ENCODE measurements around the gene SP9. TPM values are rescaled to one million over a fixed set of nuclear protein-coding genes. Genes with fewer than 3 reads are reported as not detected.

Gene SP9
- total RNA-seq, 1 experiment from 2014 or later, result not detected

DNA sequence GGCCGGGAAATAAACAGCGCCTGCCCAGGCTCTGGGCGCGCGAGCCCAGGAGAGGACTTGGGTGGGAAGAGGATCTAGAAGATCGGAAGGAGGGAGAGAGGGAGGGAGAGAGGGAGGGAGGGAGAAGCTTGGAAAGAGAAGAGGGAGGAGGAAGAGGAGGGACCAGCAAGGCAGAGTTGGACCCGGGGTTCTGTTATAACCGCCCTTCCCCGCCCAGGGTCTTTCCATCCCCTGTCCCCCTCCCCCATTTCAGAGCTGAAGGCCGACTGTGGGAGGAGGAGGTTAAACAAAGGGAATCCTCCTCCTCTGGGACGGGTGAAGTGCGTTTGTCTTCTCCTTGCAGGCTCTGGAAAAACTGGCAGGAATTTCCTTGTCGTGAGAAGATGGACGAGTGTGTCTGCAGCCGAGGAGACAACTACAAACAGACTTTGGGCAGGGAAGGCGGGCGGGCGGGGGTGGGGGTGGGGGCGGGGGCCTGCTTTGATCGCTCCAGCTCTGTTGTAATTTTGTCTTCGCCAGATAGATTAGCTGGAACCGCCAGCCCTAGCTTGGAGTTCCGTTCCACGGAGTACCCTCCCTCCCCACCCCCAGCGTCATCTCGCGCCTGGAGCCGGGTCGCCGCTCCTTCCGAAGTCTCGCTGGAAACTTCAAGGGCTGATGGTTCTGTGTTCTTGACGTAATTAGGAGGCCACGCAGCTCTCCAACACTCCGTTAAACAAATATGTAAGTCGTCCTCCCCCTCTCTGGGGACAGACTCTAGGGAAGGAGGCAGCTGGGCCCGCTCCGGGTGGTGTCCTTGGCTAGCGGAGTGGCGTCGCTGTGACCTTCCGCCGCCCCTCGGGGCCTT lies 6.4 kb upstream of the SP9 start:
- in situ Hi-C loops (cut with HindIII; ENCODE audit: low pct_unique_long_range_greater_than_20kb, low sequenced_read_pairs) (no loop called here), intact Hi-C loops (cut with micrococcal nuclease; ENCODE audit: unreplicated experiment) (no loop called here)
- Histone ChIP-seq H3K27ac (ENCODE audit: low read length) (no peak overlapping the region), H3K27me3 (ENCODE audit: control insufficient read depth, insufficient read depth, low read length) (no peaks in the 10 kb centered on the region), H3K4me3 (ENCODE audit: low read depth in 2 of 2, low read length in 2 of 2) (peak overlapping the region in 1 of 2 experiments; percentile 33; a peak in 2 of 4 replicates), H3K36me3 (ENCODE audit: control insufficient read depth, insufficient read depth, low read length) (no peaks in the 10 kb centered on the region), H3K4me1 (ENCODE audit: control insufficient read depth, insufficient read depth, low read length) (peaks cover 8% of the 10 kb centered on the region), H3K9me3 (ENCODE audit: control insufficient read depth, insufficient read depth, low read depth, low read length) (no peaks in the 10 kb centered on the region)
- ChIA-PET CTCF (interaction anchor here (1.1 kb wide), 1 partner anchor 13 kb away, joined by 3 read pairs; no protein-coding TSS in a partner anchor), POLR2A (no interaction called here)
- DNase-seq (ENCODE audit: low read depth, low spot score), result no peak
- no TSS peak for BruUV-seq (replicated peaks)
- no peak for ATAC-seq
- TF ChIP-seq, protein P1, sequence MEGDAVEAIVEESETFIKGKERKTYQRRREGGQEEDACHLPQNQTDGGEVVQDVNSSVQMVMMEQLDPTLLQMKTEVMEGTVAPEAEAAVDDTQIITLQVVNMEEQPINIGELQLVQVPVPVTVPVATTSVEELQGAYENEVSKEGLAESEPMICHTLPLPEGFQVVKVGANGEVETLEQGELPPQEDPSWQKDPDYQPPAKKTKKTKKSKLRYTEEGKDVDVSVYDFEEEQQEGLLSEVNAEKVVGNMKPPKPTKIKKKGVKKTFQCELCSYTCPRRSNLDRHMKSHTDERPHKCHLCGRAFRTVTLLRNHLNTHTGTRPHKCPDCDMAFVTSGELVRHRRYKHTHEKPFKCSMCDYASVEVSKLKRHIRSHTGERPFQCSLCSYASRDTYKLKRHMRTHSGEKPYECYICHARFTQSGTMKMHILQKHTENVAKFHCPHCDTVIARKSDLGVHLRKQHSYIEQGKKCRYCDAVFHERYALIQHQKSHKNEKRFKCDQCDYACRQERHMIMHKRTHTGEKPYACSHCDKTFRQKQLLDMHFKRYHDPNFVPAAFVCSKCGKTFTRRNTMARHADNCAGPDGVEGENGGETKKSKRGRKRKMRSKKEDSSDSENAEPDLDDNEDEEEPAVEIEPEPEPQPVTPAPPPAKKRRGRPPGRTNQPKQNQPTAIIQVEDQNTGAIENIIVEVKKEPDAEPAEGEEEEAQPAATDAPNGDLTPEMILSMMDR (IDR thresholded peaks at IDR 0.05), result no peak
- no peak for TF ChIP-seq POLR2AphosphoS5 (IDR thresholded peaks at IDR 0.05; ENCODE audit: low read depth, low read length)
- no peak for TF ChIP-seq TCF7L2 (IDR thresholded peaks at IDR 0.05; ENCODE audit: low read depth, low read length)
- TF ChIP-seq, protein P2, sequence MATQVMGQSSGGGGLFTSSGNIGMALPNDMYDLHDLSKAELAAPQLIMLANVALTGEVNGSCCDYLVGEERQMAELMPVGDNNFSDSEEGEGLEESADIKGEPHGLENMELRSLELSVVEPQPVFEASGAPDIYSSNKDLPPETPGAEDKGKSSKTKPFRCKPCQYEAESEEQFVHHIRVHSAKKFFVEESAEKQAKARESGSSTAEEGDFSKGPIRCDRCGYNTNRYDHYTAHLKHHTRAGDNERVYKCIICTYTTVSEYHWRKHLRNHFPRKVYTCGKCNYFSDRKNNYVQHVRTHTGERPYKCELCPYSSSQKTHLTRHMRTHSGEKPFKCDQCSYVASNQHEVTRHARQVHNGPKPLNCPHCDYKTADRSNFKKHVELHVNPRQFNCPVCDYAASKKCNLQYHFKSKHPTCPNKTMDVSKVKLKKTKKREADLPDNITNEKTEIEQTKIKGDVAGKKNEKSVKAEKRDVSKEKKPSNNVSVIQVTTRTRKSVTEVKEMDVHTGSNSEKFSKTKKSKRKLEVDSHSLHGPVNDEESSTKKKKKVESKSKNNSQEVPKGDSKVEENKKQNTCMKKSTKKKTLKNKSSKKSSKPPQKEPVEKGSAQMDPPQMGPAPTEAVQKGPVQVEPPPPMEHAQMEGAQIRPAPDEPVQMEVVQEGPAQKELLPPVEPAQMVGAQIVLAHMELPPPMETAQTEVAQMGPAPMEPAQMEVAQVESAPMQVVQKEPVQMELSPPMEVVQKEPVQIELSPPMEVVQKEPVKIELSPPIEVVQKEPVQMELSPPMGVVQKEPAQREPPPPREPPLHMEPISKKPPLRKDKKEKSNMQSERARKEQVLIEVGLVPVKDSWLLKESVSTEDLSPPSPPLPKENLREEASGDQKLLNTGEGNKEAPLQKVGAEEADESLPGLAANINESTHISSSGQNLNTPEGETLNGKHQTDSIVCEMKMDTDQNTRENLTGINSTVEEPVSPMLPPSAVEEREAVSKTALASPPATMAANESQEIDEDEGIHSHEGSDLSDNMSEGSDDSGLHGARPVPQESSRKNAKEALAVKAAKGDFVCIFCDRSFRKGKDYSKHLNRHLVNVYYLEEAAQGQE (IDR thresholded peaks at IDR 0.05; ENCODE audit: insufficient read depth in 1 of 2, low read depth in 2 of 2, low read length in 1 of 2), result no peak
- no peak for TF ChIP-seq SIN3A (IDR thresholded peaks at IDR 0.05; ENCODE audit: borderline replicate concordance, insufficient read depth, low read depth, low read length)

DNA sequence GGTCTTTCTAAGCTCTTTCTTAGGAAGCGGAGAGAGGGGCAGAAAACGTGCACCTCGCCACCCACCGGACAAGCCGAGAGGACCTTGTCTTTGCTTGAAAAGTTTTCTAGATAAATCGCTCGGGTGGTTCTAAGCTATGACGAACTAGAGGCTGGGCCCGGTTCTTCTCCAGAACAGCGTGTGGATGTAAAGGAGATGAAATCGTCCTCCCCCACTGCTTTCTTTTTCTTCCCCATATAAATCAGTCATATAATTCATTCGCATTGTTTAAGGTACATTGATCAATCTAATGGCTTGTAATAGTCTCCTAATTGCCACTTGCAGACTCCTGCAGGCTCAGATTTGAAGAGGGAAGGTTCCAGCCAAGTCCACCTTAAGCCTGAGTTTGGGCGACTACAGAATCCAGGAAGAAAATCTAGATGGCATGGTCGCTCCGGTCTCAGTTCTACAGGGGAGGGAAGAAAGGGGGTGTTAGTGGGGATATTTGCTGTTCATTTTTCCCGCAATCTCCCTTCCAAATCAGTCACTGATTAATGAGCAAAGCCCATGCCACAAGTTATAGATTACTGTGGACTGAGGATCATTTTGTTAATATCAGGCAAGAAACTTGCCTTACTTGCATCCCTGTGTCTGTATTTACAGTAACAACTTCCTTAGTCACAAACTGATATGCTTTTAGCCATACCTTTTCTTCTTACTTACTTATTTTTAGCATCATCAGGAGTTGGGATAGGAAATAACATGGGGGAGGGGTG lies 5.6 kb upstream of the SP9 start:
- TF ChIP-seq, protein P1 (IDR thresholded peaks at IDR 0.05), result no peak
- TF ChIP-seq SIN3A (IDR thresholded peaks at IDR 0.05; ENCODE audit: borderline replicate concordance, insufficient read depth, low read depth, low read length), result no peak
- TF ChIP-seq, protein P2 (IDR thresholded peaks at IDR 0.05; ENCODE audit: insufficient read depth in 1 of 2, low read depth in 2 of 2, low read length in 1 of 2), result no peak
- no peak for TF ChIP-seq POLR2AphosphoS5 (IDR thresholded peaks at IDR 0.05; ENCODE audit: low read depth, low read length)
- TF ChIP-seq TCF7L2 (IDR thresholded peaks at IDR 0.05; ENCODE audit: low read depth, low read length), result no peak
- no TSS peak for BruUV-seq (replicated peaks)

More for the DNA sequence above, 5.6 kb upstream of the SP9 start:
- ChIA-PET POLR2A (no interaction called here), CTCF (interaction anchor here (1.1 kb wide), 1 partner anchor 12 kb away, joined by 3 read pairs; no protein-coding TSS in a partner anchor)
- intact Hi-C loops (cut with micrococcal nuclease; ENCODE audit: unreplicated experiment) (no loop called here), in situ Hi-C loops (cut with HindIII; ENCODE audit: low pct_unique_long_range_greater_than_20kb, low sequenced_read_pairs) (no loop called here)
- no peak for DNase-seq (ENCODE audit: low read depth, low spot score)
- Histone ChIP-seq H3K4me1 (ENCODE audit: control insufficient read depth, insufficient read depth, low read length) (peaks cover 15% of the 10 kb centered on the region), H3K4me3 (ENCODE audit: low read depth in 2 of 2, low read length in 2 of 2) (peak overlapping the region in 1 of 2 experiments; percentile 31; a peak in 2 of 4 replicates), H3K36me3 (ENCODE audit: control insufficient read depth, insufficient read depth, low read length) (no peaks in the 10 kb centered on the region), H3K27ac (ENCODE audit: low read length) (no peak overlapping the region), H3K9me3 (ENCODE audit: control insufficient read depth, insufficient read depth, low read depth, low read length) (no peaks in the 10 kb centered on the region), H3K27me3 (ENCODE audit: control insufficient read depth, insufficient read depth, low read length) (no peaks in the 10 kb centered on the region)
- ATAC-seq, result no peak

Measured in Panc1 (cell line).